ENCODE results near the gene TBC1D2B. TPM values are rescaled to one million over a fixed set of nuclear protein-coding genes. Genes with fewer than 3 reads are reported as not detected.
"Not testable (repeated sequence)": the region's sequence is repeated elsewhere in the genome, so short reads cannot be mapped to it uniquely, and the experiment has no call there.

Gene TBC1D2B
- total RNA-seq, 5 donors from 2014 or later (not counting 1 experiment from before 2014, with no cell fraction given), result 86.1 to 106 (median 101) TPM

GRCh38 chr15:77979157-77979556 lies 98.4 kb downstream of the TBC1D2B start:
- CTCF ChIA-PET; H3K36me3 Mint-ChIP-seq; H3K27me3 ChIP-seq (replicated peaks in 1 of 2; ENCODE audit: control insufficient read depth in 2 of 2, extremely low read depth in 1 of 2, insufficient read depth in 2 of 2, low read length in 1 of 2); POLR2A ChIA-PET; H3K27ac ChIP-seq (ENCODE audit: low read length); H3K27me3 Mint-ChIP-seq; H3K4me1 Mint-ChIP-seq; H3K4me3 Mint-ChIP-seq; H3K4me3 ChIP-seq (ENCODE audit: control insufficient read depth in 1 of 2, extremely low read depth in 1 of 2, low read length in 1 of 2); H3K4me1 ChIP-seq (ENCODE audit: control insufficient read depth in 1 of 2, extremely low read depth in 1 of 2, insufficient read depth in 2 of 2, low read length in 2 of 2); H3K9me3 Mint-ChIP-seq; H3K9me3 ChIP-seq; H3K36me3 ChIP-seq (ENCODE audit: control insufficient read depth in 2 of 2, extremely low read depth in 1 of 2, insufficient read depth in 1 of 2, low read length in 1 of 2); H3K27ac Mint-ChIP-seq; ATAC-seq (replicated peaks in 1 of 4): not testable (repeated sequence)
- peak in 1 of 35 experiments; percentile 11 for DNase-seq
- 82% methylated on average over 3 of the region's 8 CpGs for WGBS (ENCODE audit: insufficient coverage)

GRCh38 chr15:77978759-77979145 lies 98.8 kb downstream of the TBC1D2B start:
- H3K4me1 ChIP-seq (ENCODE audit: control insufficient read depth in 1 of 2, extremely low read depth in 1 of 2, insufficient read depth in 2 of 2, low read length in 2 of 2); POLR2A ChIA-PET; H3K9me3 ChIP-seq; H3K9me3 Mint-ChIP-seq; ATAC-seq (replicated peaks in 1 of 4); H3K36me3 ChIP-seq (ENCODE audit: control insufficient read depth in 2 of 2, extremely low read depth in 1 of 2, insufficient read depth in 1 of 2, low read length in 1 of 2); H3K27ac ChIP-seq (ENCODE audit: low read length); H3K27ac Mint-ChIP-seq; H3K27me3 Mint-ChIP-seq; H3K4me3 Mint-ChIP-seq; H3K4me3 ChIP-seq (ENCODE audit: control insufficient read depth in 1 of 2, extremely low read depth in 1 of 2, low read length in 1 of 2); H3K4me1 Mint-ChIP-seq; CTCF ChIA-PET; H3K27me3 ChIP-seq (replicated peaks in 1 of 2; ENCODE audit: control insufficient read depth in 2 of 2, extremely low read depth in 1 of 2, insufficient read depth in 2 of 2, low read length in 1 of 2); H3K36me3 Mint-ChIP-seq: not testable (repeated sequence)
- peak in 1 of 35 experiments; percentile 17 for DNase-seq
- no CpG with 5 or more reads among the region's 13 CpGs for whole genome bisulfite sequencing (ENCODE audit: insufficient coverage)

GRCh38 chr15:77977903-77978758 lies 99.4 kb downstream of the TBC1D2B start:
- H3K27ac ChIP-seq (ENCODE audit: low read length); H3K9me3 ChIP-seq; H3K9me3 Mint-ChIP-seq; H3K27me3 Mint-ChIP-seq; H3K27ac Mint-ChIP-seq; H3K4me1 ChIP-seq (ENCODE audit: control insufficient read depth in 1 of 2, extremely low read depth in 1 of 2, insufficient read depth in 2 of 2, low read length in 2 of 2); ATAC-seq (replicated peaks in 1 of 4); H3K4me3 ChIP-seq (ENCODE audit: control insufficient read depth in 1 of 2, extremely low read depth in 1 of 2, low read length in 1 of 2); H3K36me3 ChIP-seq (ENCODE audit: control insufficient read depth in 2 of 2, extremely low read depth in 1 of 2, insufficient read depth in 1 of 2, low read length in 1 of 2); H3K4me1 Mint-ChIP-seq; H3K36me3 Mint-ChIP-seq; CTCF ChIA-PET; H3K4me3 Mint-ChIP-seq; POLR2A ChIA-PET; H3K27me3 ChIP-seq (replicated peaks in 1 of 2; ENCODE audit: control insufficient read depth in 2 of 2, extremely low read depth in 1 of 2, insufficient read depth in 2 of 2, low read length in 1 of 2): not testable (repeated sequence)
- 89% methylated on average over 10 of the region's 19 CpGs for WGBS (ENCODE audit: insufficient coverage)
- DNase-seq, result peak in 1 of 35 experiments; percentile 16

- H3K4me1 ChIP-seq (ENCODE audit: control insufficient read depth in 1 of 2, extremely low read depth in 1 of 2, insufficient read depth in 2 of 2, low read length in 2 of 2); H3K36me3 ChIP-seq (ENCODE audit: control insufficient read depth in 2 of 2, extremely low read depth in 1 of 2, insufficient read depth in 1 of 2, low read length in 1 of 2); H3K27me3 Mint-ChIP-seq; H3K9me3 Mint-ChIP-seq; H3K27me3 ChIP-seq (replicated peaks in 1 of 2; ENCODE audit: control insufficient read depth in 2 of 2, extremely low read depth in 1 of 2, insufficient read depth in 2 of 2, low read length in 1 of 2); H3K36me3 Mint-ChIP-seq; H3K27ac Mint-ChIP-seq; H3K9me3 ChIP-seq; ATAC-seq (replicated peaks in 1 of 4); H3K27ac ChIP-seq (ENCODE audit: low read length); H3K4me3 Mint-ChIP-seq; POLR2A ChIA-PET; H3K4me1 Mint-ChIP-seq; H3K4me3 ChIP-seq (ENCODE audit: control insufficient read depth in 1 of 2, extremely low read depth in 1 of 2, low read length in 1 of 2); CTCF ChIA-PET: not testable (repeated sequence)
- WGBS (ENCODE audit: insufficient coverage), result 90% methylated on average over 12 of the region's 26 CpGs
- peak in 1 of 35 experiments; percentile 23 for DNase-seq
These were observed 100.6 kb downstream of the TBC1D2B start for GRCh38 chr15:77976760-77977525.

GRCh38 chr15:77976095-77976450 lies 101.4 kb downstream of the TBC1D2B start:
- ATAC-seq (replicated peaks in 1 of 4); H3K4me3 Mint-ChIP-seq; H3K27ac Mint-ChIP-seq; H3K4me1 ChIP-seq (ENCODE audit: control insufficient read depth in 1 of 2, extremely low read depth in 1 of 2, insufficient read depth in 2 of 2, low read length in 2 of 2); H3K36me3 Mint-ChIP-seq; H3K27ac ChIP-seq (ENCODE audit: low read length); H3K36me3 ChIP-seq (ENCODE audit: control insufficient read depth in 2 of 2, extremely low read depth in 1 of 2, insufficient read depth in 1 of 2, low read length in 1 of 2); H3K27me3 ChIP-seq (replicated peaks in 1 of 2; ENCODE audit: control insufficient read depth in 2 of 2, extremely low read depth in 1 of 2, insufficient read depth in 2 of 2, low read length in 1 of 2); H3K9me3 ChIP-seq; POLR2A ChIA-PET; CTCF ChIA-PET; H3K9me3 Mint-ChIP-seq; H3K4me1 Mint-ChIP-seq; H3K4me3 ChIP-seq (ENCODE audit: control insufficient read depth in 1 of 2, extremely low read depth in 1 of 2, low read length in 1 of 2); H3K27me3 Mint-ChIP-seq: not testable (repeated sequence)
- 92% methylated on average over 2 of the region's 11 CpGs for WGBS (ENCODE audit: insufficient coverage)
- DNase-seq, result peak in 1 of 35 experiments; percentile 8

GRCh38 chr15:77975332-77976094 lies 102.0 kb downstream of the TBC1D2B start:
- Mint-ChIP-seq H3K9me3 (no peaks in the 10 kb centered on the region), H3K27me3 (no peaks in the 10 kb centered on the region), H3K4me1 (no peaks in the 10 kb centered on the region), H3K27ac (no peak overlapping the region), H3K4me3 (no peak overlapping the region), H3K36me3 (no peaks in the 10 kb centered on the region)
- DNase-seq, result peak in 1 of 35 experiments; percentile 17
- Histone ChIP-seq H3K9me3 (no peaks in the 10 kb centered on the region), H3K4me3 (ENCODE audit: control insufficient read depth in 1 of 2, extremely low read depth in 1 of 2, low read length in 1 of 2) (no peak overlapping the region), H3K27ac (ENCODE audit: low read length) (no peak overlapping the region), H3K36me3 (ENCODE audit: control insufficient read depth in 2 of 2, extremely low read depth in 1 of 2, insufficient read depth in 1 of 2, low read length in 1 of 2) (no peaks in the 10 kb centered on the region), H3K27me3 (replicated peaks in 1 of 2; ENCODE audit: control insufficient read depth in 2 of 2, extremely low read depth in 1 of 2, insufficient read depth in 2 of 2, low read length in 1 of 2) (no peaks in the 10 kb centered on the region), H3K4me1 (ENCODE audit: control insufficient read depth in 1 of 2, extremely low read depth in 1 of 2, insufficient read depth in 2 of 2, low read length in 2 of 2) (no peaks in the 10 kb centered on the region)
- POLR2A ChIA-PET, result no interaction called here
- 90% methylated on average over 16 of the region's 26 CpGs for WGBS (ENCODE audit: insufficient coverage)
- CTCF ChIA-PET, result no interaction called here
- ATAC-seq (replicated peaks in 1 of 4), result no peak

Data from T-cell (primary cell).